Measurements from ENCODE around the gene TNRC6A. TPM values are rescaled to one million over a fixed set of nuclear protein-coding genes. Genes with fewer than 3 reads are reported as not detected.
"Not testable (repeated sequence)": the region's sequence is repeated elsewhere in the genome, so short reads cannot be mapped to it uniquely, and the experiment has no call there.

The TNRC6A gene
- total RNA-seq, 1 donor from 2014 or later, result 91.9 TPM

DNA sequence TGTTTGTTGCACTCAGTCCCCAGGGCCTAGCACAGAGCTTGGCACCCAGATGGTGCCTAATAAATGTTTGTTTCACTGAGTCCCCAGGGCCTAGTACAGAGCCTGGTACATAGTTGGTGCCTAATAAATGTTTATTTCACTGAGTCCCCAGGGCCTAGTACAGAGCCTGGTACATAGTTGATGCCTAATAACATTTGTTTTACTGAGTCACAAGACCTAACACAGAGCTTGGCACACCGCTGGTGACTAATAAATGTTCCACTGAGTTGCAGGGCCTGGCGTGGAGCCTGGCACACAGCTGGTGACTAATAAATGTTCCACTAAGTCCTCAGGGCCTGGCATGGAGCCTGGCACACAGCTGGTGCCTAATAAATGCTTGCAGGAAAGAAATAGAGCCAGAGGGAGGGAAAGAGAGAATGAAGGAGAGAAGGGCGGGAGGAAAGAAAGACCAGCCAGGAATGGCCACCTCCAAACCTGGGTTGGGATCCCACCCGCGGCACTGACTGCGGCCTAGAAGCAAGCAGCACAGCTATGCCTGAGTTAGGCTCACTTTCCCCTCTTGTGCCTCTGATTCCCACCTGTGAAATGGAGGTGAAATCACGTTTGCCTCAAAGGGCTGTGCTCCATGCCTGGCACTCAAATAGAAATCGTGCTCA, 123.8 kb downstream of the TNRC6A start:
- intact Hi-C loops (cut with DNase I), result no loop called here
- DNase-seq (ENCODE audit: low spot score) (no peak), ATAC-seq (no peak)

DNA sequence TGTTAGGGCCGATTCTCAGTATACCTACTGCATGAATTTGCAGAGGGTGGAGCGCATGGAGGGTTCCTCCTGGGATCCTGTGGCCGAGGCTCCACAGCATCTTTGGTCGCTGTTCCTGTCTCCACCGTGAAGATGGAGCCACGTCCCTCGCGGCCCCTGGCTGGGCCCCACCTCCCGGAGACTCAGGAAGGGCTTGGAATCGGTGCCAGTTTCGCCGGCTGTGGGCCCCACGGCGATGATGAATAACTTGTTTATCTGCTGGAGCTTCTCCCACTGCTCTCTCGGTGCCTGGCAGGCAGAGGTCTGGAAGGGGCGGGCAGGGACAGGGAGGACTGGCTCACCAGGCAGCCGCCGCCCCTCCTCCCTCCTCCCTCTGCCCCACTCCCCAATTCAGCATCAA, 124.4 kb downstream of the TNRC6A start:
- intact Hi-C loops (cut with DNase I), result no loop called here
- ATAC-seq (no peak), DNase-seq (ENCODE audit: low spot score) (no peak)

DNA sequence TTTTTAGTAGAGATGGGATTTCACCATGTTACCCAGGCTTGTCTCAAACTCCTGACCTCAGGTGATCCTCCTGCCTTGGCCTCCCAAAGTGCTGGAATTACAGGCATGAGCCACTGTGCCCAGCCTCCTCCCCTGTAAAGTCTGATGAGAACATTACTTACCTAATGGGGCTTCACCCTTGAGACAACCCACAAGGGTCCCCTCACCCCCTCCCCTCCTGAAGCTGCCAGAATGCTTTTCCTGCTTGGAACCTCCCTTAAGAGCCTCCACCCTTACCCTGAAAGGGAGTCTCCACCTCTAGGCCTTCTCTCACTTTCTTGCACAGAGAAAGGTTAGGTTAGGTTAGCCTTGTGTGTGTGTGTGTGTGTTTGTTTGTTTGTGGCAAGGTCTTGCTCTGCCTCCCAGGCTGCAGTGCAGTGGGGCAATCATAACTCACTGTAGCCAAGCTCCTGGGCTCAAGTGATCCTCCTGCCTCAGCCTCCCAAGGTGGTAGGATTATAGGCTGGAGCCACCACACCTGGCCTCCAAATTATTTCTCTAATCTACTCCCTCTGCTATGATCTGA, 125.2 kb downstream of the TNRC6A start:
- ATAC-seq, result no peak
- no peak for DNase-seq (ENCODE audit: low spot score)
- intact Hi-C loops (cut with DNase I), result no loop called here

DNA sequence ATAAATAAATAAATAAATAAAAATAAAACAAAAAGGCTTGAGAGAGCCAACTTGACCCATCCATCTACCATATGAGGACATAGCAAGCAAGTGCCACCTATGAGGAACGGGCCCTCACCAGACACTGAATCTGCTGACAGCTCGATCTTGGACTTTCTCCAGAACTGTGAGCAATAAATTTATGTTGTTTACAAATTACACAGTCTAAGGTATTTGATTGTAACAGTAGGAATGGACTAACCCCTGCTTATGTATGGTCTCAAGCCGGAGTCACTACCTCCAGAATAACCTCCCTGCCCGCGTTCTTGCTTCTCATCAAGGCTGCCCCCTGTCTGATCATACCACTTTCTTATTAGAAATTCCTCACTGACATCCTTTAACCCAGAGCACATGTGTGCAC, 126.2 kb downstream of the TNRC6A start:
- intact Hi-C loops (cut with DNase I), result no loop called here
- ATAC-seq (no peak), DNase-seq (ENCODE audit: low spot score) (no peak)

DNA sequence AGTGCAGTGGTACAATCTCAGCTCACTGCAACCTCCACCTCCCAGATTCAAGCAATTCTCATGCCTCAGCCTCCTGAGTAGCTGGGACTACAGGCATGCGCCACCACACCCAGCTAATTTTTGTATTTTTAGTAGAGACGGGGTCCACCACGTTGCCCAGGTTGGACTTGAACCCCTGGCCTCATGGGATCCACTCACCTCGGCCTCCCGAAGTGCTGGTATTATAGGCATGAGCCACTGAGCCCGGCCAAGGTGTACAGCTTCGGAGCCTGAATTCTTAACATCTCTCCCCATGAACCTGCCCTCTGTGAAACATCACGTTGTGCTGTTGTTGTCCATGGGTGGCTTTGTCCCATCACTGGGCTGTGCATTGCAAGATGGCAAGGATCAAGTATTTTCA, 127.4 kb downstream of the TNRC6A start:
- intact Hi-C loops (cut with DNase I); DNase-seq (ENCODE audit: low spot score); ATAC-seq: not testable (repeated sequence)

DNA sequence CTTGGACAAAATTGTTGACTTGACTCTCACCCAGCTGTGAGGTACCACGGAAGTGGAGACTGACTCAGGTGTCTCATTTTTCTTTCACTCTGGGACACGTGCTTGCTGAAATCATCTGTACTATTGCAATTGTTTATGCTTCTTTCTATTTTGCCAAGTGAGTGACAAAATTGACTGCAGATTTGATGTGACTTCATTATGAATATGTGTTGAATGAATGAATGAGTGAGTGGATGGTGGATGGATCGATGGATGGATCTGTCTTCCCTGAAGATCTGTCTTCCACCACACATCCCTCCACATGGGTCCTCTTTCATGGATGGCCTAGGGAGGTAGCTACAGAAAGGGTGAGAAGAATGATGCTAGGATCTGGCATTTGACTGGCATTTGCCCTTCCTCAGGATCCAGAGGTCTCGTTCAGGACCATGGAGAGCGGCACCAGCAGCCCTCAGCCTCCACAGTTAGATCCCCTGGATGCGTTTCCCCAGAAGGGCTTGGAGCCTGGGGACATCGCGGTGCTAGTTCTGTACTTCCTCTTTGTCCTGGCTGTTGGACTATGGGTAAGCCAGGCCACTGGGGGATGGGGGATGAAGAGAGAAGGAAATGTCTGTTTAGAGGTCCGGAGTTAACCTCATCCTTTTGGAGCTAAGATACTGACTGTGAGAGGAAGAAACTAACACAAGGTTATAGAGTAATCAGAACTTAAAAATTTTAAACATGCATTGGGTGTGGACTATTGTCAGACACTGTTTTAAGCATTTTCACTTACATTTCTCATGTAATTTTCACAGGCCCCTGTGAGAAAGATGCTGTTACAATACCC, 129.0 kb downstream of the TNRC6A start:
- DNase-seq (ENCODE audit: low spot score), result peak; percentile 71
- intact Hi-C loops (cut with DNase I), result no loop called here
- ATAC-seq, result peak; percentile 45

DNA sequence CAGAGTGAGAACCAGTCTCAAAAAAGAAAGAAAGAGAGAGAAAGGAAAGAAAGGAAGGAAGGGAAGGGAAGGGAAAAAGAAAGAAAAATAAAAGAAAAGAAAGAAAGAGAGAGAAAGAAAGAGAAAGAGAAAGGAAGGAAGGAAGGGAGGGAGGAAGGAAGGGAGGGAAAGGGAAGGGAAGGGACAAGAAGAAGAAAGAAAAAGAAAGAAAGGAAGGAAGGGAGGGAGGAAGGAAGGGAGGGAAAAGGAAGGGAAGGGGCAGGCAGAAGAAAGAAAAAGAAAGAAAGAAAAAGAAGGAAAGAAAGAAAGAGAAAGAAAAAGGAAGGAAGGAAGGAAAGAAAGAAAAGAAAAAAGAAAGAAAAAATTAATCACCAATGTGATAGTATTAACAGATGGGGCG, 132.0 kb downstream of the TNRC6A start:
- intact Hi-C loops (cut with DNase I), result no loop called here
- DNase-seq (ENCODE audit: low spot score) (no peak), ATAC-seq (no peak)

DNA sequence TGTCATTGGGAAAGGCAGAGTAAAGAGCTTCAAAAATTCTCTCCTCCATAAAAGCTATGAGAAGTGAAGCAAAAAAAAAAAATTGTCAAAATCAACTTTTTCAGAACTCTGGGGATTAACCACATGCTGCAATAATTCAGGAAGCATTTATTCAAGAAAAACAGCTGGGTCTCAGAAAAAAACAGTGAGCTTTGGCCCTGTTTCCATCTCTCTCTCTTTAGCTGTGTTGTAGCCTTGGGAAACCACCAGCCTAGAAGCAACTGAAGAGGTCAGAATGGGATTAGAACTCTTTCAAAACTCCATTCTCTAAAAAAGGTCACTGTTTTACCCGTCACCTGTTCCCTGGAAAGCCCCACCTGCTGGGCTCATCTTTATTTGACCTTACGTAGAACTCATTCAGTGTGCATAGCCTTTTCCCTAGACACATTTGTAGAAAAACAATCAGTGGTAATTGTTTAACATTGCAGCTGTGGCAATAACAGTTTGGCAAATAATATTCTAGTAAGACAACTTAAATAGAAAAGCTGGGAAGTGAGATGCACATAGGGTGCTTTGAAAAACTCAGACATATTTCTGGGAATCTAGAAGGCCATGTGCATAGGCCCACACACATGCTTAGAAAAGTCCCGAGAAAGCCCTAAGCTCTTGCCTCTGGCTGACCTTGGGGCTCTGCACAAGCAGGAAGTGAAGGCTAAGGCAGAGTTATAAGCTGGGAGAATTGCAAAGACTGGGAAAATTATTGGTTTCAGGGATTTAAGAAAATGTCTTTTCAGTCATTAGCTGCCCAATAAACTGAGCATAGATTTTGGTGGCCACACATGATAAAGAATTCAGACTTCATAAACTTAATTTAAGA, 134.4 kb downstream of the TNRC6A start:
- ATAC-seq (peak; percentile 34), DNase-seq (ENCODE audit: low spot score) (no peak)
- intact Hi-C loops (cut with DNase I), result no loop called here

DNA sequence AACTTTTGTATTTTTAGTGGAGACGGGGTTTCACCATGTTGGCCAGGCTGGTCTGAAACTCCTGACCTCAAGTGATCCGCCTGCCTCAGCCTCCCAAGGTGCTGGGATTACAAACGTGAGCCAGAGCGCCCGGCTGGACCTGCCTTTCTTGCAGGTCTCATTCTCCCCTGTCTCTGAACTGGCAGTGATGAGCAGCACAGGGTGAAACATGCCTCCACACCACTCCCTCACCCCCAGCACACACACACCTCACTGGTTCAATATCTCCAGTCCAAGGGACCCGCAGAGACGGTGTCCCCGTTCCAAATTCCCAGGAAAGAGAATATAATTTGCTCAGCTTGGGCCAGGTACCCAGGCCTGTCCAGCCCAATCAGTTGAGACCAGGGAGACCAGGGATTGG, 139.6 kb downstream of the TNRC6A start:
- DNase-seq (ENCODE audit: low spot score), result no peak
- intact Hi-C loops (cut with DNase I), result no loop called here
- no peak for ATAC-seq

DNA sequence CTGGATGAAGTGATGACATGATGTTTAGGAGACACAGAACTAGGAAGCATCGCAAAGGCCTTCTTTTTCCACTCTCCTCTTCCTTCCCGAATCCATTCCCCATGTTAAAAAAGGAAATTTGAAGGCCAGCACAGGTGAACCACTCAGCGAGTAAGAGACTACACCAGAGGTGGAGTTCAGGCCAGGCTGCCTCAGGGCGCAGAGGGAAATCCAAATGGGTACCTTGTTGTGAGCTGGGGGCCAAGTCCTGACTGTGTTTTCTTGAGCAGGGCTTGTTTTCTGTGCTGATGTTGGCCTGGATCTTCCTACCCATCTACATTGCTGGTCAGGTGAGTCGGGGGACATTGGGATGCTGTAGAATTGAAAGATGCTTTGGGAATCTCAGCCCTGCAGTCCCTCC, 142.4 kb downstream of the TNRC6A start:
- ATAC-seq, result no peak
- DNase-seq (ENCODE audit: low spot score), result no peak
- intact Hi-C loops (cut with DNase I), result no loop called here

DNA sequence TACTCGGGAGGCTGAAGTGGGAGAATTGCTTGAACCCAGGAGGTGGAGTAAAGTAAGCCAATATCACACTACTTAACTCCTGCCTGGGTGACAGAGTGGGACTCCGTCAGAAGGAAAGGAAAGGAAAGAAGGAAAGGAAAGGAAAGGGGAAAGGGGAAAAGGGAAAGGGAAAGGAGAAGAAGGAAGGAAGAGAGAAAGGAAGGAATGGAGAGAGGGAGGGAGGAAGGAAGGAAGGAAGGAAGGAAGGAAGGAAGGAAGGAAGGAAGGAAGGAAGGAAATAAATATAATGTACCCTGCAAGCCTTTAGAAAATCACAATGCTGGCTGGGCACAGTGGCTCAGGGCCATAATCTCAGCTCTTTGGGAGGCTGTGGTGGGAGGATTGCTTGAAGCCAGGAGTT, 143.6 kb downstream of the TNRC6A start:
- no peak for ATAC-seq
- intact Hi-C loops (cut with DNase I), result no loop called here
- no peak for DNase-seq (ENCODE audit: low spot score)

DNA sequence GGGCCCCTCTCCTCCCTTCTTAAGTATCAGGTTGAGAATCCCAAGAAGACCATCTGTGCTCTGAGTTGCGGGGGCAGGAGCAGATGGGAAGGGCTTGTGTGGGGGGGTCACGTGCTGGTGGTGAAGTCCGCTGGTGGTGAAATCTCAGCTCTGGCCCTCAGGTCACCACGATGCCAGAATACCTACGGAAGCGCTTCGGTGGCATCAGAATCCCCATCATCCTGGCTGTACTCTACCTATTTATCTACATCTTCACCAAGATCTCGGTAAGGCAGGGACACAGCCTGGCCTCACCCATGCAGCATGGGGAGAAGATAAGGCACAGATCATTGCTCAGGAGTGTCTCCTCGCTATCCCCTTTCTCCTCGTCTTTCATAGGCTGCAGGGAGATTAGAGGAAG, 146.0 kb downstream of the TNRC6A start:
- no peak for DNase-seq (ENCODE audit: low spot score)

More for the DNA sequence above, 146.0 kb downstream of the TNRC6A start:
- no peak for ATAC-seq
- intact Hi-C loops (cut with DNase I), result no loop called here

Other genes starting within 250 kb of the TNRC6A start
- gene RBBP6, start 190.1 kb upstream of the TNRC6A start, total RNA-seq, result 62.4 TPM
- not detected for gene SLC5A11, start 116.3 kb downstream of the TNRC6A start, total RNA-seq

Data from sciatic nerve (tissue), 2 donors.